H9 (cell line): ENCODE measurements around the gene NCKAP5. TPM values are rescaled to one million over a fixed set of nuclear protein-coding genes. Genes with fewer than 3 reads are reported as not detected.

Experiments
- DNase-seq: peaks from one replicate; pipeline ENCODE4 v3.0.0-alpha.2; 2017
- H2AFZ ChIP-seq: one replicate; pipeline ENCODE4 v1.6.1; 2013; ENCODE audit warnings: mild to moderate bottlenecking, low read length, control low read depth, moderate library complexity
- H2AK5ac ChIP-seq: 2 replicates; pipeline ENCODE4 v1.6.1; 2013; ENCODE audit warnings: low read length, control low read depth, mixed read lengths; ENCODE audit not compliant: insufficient read length
- H2BK120ac ChIP-seq: one replicate; pipeline ENCODE4 v1.6.1; 2013; ENCODE audit warnings: low read depth, mild to moderate bottlenecking, low read length, control low read depth, inconsistent platforms; ENCODE audit not compliant: poor library complexity, severe bottlenecking
- H2BK12ac ChIP-seq: 2 replicates; pipeline ENCODE4 v1.6.1; 2013; ENCODE audit warnings: low read length, control low read depth, mixed read lengths, low read depth; ENCODE audit not compliant: insufficient read length
- H2BK15ac ChIP-seq: 2 replicates; pipeline ENCODE4 v1.6.1; 2013; ENCODE audit warnings: low read depth, low read length, control low read depth
- H2BK20ac ChIP-seq: one replicate; pipeline ENCODE4 v1.6.1; 2013; ENCODE audit warnings: low read depth, mild to moderate bottlenecking, low read length, control low read depth, inconsistent platforms; ENCODE audit not compliant: poor library complexity, severe bottlenecking
- H2BK5ac ChIP-seq: 2 replicates; pipeline ENCODE4 v1.6.1; 2013; ENCODE audit warnings: low read length, control low read depth, mixed read lengths; ENCODE audit not compliant: insufficient read length
- H3K14ac ChIP-seq: 2 replicates; pipeline ENCODE4 v1.6.1; 2013; ENCODE audit warnings: low read length, control low read depth; ENCODE audit not compliant: insufficient read depth
- H3K18ac ChIP-seq: 2 replicates; pipeline ENCODE4 v1.6.1; 2013; ENCODE audit warnings: low read depth, mild to moderate bottlenecking, mixed read lengths, low read length, control low read depth; ENCODE audit not compliant: insufficient read length
- H3K23ac ChIP-seq: 2 replicates; pipeline ENCODE4 v1.6.1; 2013; ENCODE audit warnings: low read length, control low read depth, mixed read lengths, low read depth; ENCODE audit not compliant: insufficient read length
- H3K23me2 ChIP-seq: 2 replicates; pipeline ENCODE4 v1.6.1; 2013; ENCODE audit warnings: low read depth, mild to moderate bottlenecking, mixed read lengths, low read length, control low read depth; ENCODE audit not compliant: insufficient read length, poor library complexity, severe bottlenecking
- H3K27ac ChIP-seq: 2 replicates; pipeline ENCODE4 v1.5.1; 2013; ENCODE audit warnings: low read length, control low read depth, mixed read lengths, low read depth; ENCODE audit not compliant: insufficient read length
- H3K27me3 ChIP-seq: 2 replicates; pipeline ENCODE4 v1.6.1; 2013; ENCODE audit warnings: low read length, control low read depth, inconsistent platforms; ENCODE audit not compliant: insufficient read depth
- H3K4ac ChIP-seq: 2 replicates; pipeline ENCODE4 v1.6.1; 2013; ENCODE audit warnings: low read depth, mild to moderate bottlenecking, control low read depth, inconsistent platforms, low read length, moderate library complexity
- H3K4me1 ChIP-seq: 2 replicates; pipeline ENCODE4 v1.6.1; 2013; ENCODE audit warnings: low read length, control low read depth, inconsistent platforms; ENCODE audit not compliant: insufficient read depth
- H3K4me2 ChIP-seq: 2 replicates; pipeline ENCODE4 v1.6.1; 2013; ENCODE audit warnings: low read length, control low read depth, mixed read lengths; ENCODE audit not compliant: insufficient read length, insufficient read depth
- H3K56ac ChIP-seq: 2 replicates; pipeline ENCODE4 v1.6.1; 2013; ENCODE audit warnings: low read depth, mild to moderate bottlenecking, mixed read lengths, low read length, control low read depth; ENCODE audit not compliant: insufficient read length
- H3K79me1 ChIP-seq: 2 replicates; pipeline ENCODE4 v1.6.1; 2013; ENCODE audit warnings: low read depth, mild to moderate bottlenecking, moderate library complexity, low read length, control low read depth, inconsistent platforms; ENCODE audit not compliant: insufficient read depth, poor library complexity, severe bottlenecking
- H3K79me2 ChIP-seq: 2 replicates; pipeline ENCODE4 v1.6.1; 2013; ENCODE audit warnings: low read length, control low read depth, inconsistent platforms; ENCODE audit not compliant: insufficient read depth
- H3K9ac ChIP-seq: 2 replicates; pipeline ENCODE4 v1.6.1; 2013; ENCODE audit warnings: low read length, control low read depth, mixed read lengths; ENCODE audit not compliant: insufficient read length; ENCODE audit errors: extremely low read depth
- H3K9me3 ChIP-seq: one replicate; pipeline ENCODE4 v1.6.1; 2013; ENCODE audit warnings: low read depth, low read length, inconsistent platforms; ENCODE audit not compliant: control insufficient read depth
- H3T11ph ChIP-seq: one replicate; pipeline ENCODE4 v1.6.1; 2013; ENCODE audit warnings: mild to moderate bottlenecking, low read length, control low read depth, inconsistent platforms
- H4K20me1 ChIP-seq: one replicate; pipeline ENCODE4 v1.6.1; 2013; ENCODE audit not compliant: control insufficient read depth, insufficient read length, insufficient read depth
- H4K5ac ChIP-seq: 2 replicates; pipeline ENCODE4 v1.6.1; 2013; ENCODE audit warnings: low read depth, mild to moderate bottlenecking, mixed read lengths, low read length, control low read depth; ENCODE audit not compliant: insufficient read length
- H4K8ac ChIP-seq: replicated peaks from 2 replicates; pipeline ENCODE4 v1.6.1; 2013; ENCODE audit warnings: low read length, control low read depth, mixed read lengths, low read depth; ENCODE audit not compliant: insufficient read length
- H4K91ac ChIP-seq: 2 replicates; pipeline ENCODE4 v1.6.1; 2013; ENCODE audit warnings: low read depth, mild to moderate bottlenecking, moderate library complexity, mixed read lengths, low read length, control low read depth; ENCODE audit not compliant: insufficient read length
- H3K27ac Mint-ChIP-seq, 3 experiments: 2 replicates in 2 of 3; 3 replicates in 1 of 3; pipeline ENCODE4 v1.8.0; 2020 to 2021; ENCODE audit warnings: mixed read lengths in 3 of 3, mild to moderate bottlenecking in 1 of 3, moderate library complexity in 1 of 3
- H3K27me3 Mint-ChIP-seq: 2 replicates; pipeline ENCODE4 v1.8.0; 2021; ENCODE audit warnings: low read depth, mild to moderate bottlenecking, moderate library complexity, mixed read lengths
- H3K36me3 Mint-ChIP-seq, 3 experiments: 2 replicates in 2 of 3; 3 replicates in 1 of 3; pipeline ENCODE4 v1.8.0; 2020 to 2021; ENCODE audit warnings: low read depth in 3 of 3, mixed read lengths in 3 of 3; ENCODE audit not compliant: insufficient read depth in 1 of 3
- H3K4me1 Mint-ChIP-seq, 2 experiments: 2 replicates each; pipeline ENCODE4 v1.8.0; 2020; ENCODE audit warnings: mixed read lengths in 2 of 2
- H3K4me3 Mint-ChIP-seq, 2 experiments: 2 replicates in 1 of 2; 3 replicates in 1 of 2; pipeline ENCODE4 v1.8.0; 2020 to 2021; ENCODE audit warnings: mild to moderate bottlenecking in 2 of 2, mixed read lengths in 2 of 2, moderate library complexity in 1 of 2
- H3K9me3 Mint-ChIP-seq, 2 experiments: 2 replicates in 1 of 2; 3 replicates in 1 of 2; pipeline ENCODE4 v1.8.0; 2020; ENCODE audit warnings: mild to moderate bottlenecking in 2 of 2, mixed read lengths in 2 of 2, moderate library complexity in 1 of 2
- whole genome bisulfite sequencing: extraction: QIAGEN DNeasy Blood & Tissue Kit; methylation state at CpG from one replicate; pipeline ENCODE4 v1.1.7; 2013; ENCODE audit warnings: missing lambda C conversion rate, low lambda C conversion rate, mixed read lengths; ENCODE audit not compliant: insufficient read length; ENCODE audit errors: extremely low coverage; 5-methylcytosine and 5-hydroxymethylcytosine counted together
- total RNA-seq: library from RNA; stranded (reverse); gene quantifications from 2 replicates; pipeline ENCODE4 v1.2.1, GENCODE V29; 2021
- TF ChIP-seq, protein P1 (sequence below): fragments of 200-600 bp; sonication (generic); conservative IDR thresholded peaks from 3 replicates; pipeline ENCODE4 v1.8.0; 2021; ENCODE audit warnings: antibody characterized with exemption, mild to moderate bottlenecking

The NCKAP5 gene
- total RNA-seq, 1 experiment from 2014 or later = 0.26 TPM

GRCh38 chr2:133346654-133347053 is 221.6 kb downstream of the NCKAP5 start:
- H3K9me3 ChIP-seq = no peaks in the 10 kb centered on the region
- H2BK12ac ChIP-seq = no peak overlapping the region
- H2BK15ac ChIP-seq = no peak overlapping the region
- H3K27me3 ChIP-seq = no peaks in the 10 kb centered on the region
- H2BK120ac ChIP-seq = no peak overlapping the region
- no peak overlapping the region for H3K4ac ChIP-seq
- Mint-ChIP-seq H3K9me3 (no peaks in the 10 kb centered on the region), H3K4me1 (peaks cover 10 to 11% of the 10 kb centered on the region in 2 experiments), H3K4me3 (no peak overlapping the region), H3K36me3 (no peaks in the 10 kb centered on the region), H3K27me3 (no peaks in the 10 kb centered on the region; the same call in 1 of the 2 replicates), H3K27ac (no peak overlapping the region)
- H3K23ac ChIP-seq = no peak overlapping the region
- H3K4me1 ChIP-seq = peaks cover 5% of the 10 kb centered on the region; the same call in 1 of the 2 replicates
- no peak overlapping the region for H3T11ph ChIP-seq
- H3K9ac ChIP-seq = no peak overlapping the region
- WGBS = no CpG with 5 or more reads among the region's 4 CpGs
- H3K56ac ChIP-seq = no peak overlapping the region
- DNase-seq = no peak
- H4K20me1 ChIP-seq = no peaks in the 10 kb centered on the region
- no peak overlapping the region for H4K8ac ChIP-seq
- H2AFZ ChIP-seq = no peak overlapping the region
- H3K79me2 ChIP-seq = no peaks in the 10 kb centered on the region
- TF ChIP-seq, protein P1, sequence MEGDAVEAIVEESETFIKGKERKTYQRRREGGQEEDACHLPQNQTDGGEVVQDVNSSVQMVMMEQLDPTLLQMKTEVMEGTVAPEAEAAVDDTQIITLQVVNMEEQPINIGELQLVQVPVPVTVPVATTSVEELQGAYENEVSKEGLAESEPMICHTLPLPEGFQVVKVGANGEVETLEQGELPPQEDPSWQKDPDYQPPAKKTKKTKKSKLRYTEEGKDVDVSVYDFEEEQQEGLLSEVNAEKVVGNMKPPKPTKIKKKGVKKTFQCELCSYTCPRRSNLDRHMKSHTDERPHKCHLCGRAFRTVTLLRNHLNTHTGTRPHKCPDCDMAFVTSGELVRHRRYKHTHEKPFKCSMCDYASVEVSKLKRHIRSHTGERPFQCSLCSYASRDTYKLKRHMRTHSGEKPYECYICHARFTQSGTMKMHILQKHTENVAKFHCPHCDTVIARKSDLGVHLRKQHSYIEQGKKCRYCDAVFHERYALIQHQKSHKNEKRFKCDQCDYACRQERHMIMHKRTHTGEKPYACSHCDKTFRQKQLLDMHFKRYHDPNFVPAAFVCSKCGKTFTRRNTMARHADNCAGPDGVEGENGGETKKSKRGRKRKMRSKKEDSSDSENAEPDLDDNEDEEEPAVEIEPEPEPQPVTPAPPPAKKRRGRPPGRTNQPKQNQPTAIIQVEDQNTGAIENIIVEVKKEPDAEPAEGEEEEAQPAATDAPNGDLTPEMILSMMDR = no peak
- no peak overlapping the region for H3K18ac ChIP-seq
- no peak overlapping the region for H2AK5ac ChIP-seq
- no peak overlapping the region for H2BK5ac ChIP-seq
- no peak overlapping the region for H4K91ac ChIP-seq
- no peak overlapping the region for H3K14ac ChIP-seq
- no peaks in the 10 kb centered on the region for H3K79me1 ChIP-seq
- no peak overlapping the region for H3K27ac ChIP-seq
- H3K4me2 ChIP-seq = no peak overlapping the region
- no peaks in the 10 kb centered on the region for H3K23me2 ChIP-seq
- H2BK20ac ChIP-seq = no peak overlapping the region
- no peak overlapping the region for H4K5ac ChIP-seq
